ENCODE measurements around the gene CBR1.
"Not testable (repeated sequence)": the region's sequence is repeated elsewhere in the genome, so short reads cannot be mapped to it uniquely, and the experiment has no call there.

The CBR1 gene

DNA sequence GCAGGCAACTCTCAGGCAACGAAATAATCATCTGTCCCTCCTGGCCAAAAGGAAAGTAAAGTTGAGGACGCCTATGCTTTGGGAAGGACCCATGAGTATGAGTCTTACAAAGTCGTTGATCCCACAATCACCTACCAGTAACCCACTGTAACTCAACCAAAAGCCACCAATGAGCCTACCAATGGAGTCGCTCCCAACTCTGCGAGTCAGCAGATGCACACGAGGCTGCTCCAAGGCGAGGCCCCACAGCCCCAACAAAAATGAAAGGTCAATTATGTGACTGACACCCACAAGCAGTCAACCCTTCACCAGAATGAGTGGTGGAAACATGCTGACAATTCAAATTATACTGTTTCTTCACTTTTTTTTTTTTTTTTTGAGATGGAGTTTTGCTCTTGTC, 21.5 kb upstream of the CBR1 start:
- no peak for DNase-seq (ENCODE audit: low spot score)

DNA sequence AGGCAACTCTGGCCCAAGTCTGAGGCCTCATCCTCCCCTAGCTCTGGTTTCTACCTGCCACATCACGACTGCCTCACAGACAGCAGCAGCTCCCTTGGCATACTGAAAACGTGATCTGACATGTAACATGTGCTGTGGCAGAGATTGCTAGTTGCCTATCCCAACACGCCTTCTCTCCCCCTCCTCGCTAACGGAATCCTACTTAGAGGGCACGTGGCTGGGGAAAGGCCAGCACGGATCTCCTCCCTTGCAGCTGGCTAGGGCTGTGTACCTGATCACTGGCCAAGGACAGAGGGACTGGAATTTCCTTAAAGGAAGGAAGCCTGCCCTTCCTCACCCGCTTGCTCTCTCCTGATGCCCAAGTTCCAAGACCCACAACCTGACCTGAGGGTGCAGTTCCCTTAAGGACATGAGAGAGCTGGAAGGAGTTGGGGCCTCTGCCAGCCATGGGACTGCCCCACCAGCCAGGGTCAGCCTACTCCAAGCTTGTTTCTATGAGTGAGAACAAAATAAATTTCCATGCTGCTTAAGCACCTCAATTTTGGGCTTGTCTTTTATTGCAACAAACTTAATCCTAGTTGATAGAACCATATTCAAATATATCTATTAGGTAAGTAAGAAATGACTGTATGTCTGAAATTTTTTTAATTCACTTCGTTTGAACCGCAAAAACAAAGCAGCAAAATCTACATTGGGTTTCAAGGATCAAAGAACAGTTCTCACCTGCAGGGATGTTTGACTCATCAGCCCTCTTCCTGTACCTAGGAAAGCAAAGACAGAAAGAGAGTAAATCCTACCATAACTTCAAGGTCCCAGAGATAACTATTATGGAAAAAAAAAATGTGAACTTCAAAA, 16.7 kb upstream of the CBR1 start:
- no peak for DNase-seq (ENCODE audit: low spot score)

DNA sequence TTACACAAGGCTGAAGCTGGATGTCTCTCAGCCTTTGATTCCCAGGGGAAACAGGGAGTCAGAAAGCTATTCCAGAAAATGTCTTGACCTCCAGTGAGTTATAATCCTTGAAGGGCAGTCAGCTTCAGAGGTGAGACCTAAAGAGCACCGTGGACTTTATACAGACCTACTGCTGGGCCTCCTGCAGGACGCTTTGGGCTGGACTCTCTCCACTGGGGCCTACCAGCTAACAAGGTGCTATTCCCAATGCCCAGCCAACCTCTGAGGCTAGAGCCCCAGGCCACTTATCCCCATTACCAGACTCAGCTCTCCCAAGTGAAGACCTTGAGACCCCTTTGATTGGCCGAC, 16.1 kb upstream of the CBR1 start:
- DNase-seq (ENCODE audit: low spot score): no peak

DNA sequence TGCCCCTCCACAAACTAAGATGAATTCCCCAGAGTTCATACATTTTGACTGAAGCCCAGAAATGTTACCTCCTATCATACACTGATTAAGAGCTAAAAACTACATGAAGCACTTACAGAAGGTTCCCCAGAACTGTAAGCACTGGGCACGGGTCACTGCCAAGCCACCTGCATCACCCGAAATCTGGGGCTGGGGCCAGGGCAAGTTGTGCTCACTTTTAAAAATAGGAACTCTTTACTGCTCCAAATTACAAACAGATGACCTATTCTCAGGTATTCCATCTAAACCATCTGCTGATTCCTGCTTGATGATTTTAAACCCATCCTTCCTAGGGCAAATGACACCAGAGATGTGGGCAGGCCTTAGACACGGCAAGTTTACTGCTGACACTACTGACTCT, 14.3 kb upstream of the CBR1 start:
- DNase-seq (ENCODE audit: low spot score): no peak

DNA sequence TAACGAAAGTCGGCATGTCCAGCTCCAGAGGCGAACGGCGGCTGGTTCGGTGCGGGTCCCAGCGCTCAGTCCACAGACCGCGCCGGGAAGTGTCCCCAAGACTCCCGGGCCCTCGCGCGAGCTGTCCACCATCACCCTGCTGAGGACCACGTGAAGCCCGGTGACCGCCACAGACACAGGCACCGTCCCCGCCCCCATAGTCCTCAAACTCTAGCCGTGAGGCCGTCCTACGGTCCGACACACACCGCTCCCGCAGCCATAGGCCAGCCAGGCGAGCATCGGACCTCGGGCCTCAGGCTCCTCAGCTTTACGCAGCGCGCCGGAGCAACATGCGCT, 10.0 kb upstream of the CBR1 start:
- DNase-seq (ENCODE audit: low spot score): no peak

- peak; percentile 95 for DNase-seq (ENCODE audit: low spot score)
These were observed 9.5 kb upstream of the CBR1 start, which contains the start of gene SETD4 for GRCh38 chr21:36060159-36060921. Gene SETD4, minus strand, starts transcription at chr21:36060526. Its CDS starts 1,638 bp downstream, at chr21:36058888.

DNA sequence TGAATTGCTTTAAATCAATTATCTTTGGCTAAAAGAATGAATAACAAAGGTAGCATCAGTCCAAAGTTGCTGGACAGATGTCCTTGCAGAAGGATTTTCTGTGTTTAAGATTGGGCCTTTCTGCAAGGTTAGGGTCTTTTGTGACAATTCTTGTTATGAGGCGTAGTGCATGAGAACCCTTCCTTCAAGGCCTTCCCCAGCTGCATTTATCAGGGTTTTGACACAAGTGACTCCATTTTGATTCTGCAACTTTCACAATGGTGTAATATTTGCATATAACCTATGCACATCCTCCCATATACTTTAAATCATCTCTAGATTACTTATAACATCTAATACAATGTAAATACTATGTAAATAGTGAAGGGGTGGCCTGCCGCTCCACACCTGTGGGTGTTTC, 8.4 kb upstream of the CBR1 start:
- DNase-seq (ENCODE audit: low spot score): no peak

DNA sequence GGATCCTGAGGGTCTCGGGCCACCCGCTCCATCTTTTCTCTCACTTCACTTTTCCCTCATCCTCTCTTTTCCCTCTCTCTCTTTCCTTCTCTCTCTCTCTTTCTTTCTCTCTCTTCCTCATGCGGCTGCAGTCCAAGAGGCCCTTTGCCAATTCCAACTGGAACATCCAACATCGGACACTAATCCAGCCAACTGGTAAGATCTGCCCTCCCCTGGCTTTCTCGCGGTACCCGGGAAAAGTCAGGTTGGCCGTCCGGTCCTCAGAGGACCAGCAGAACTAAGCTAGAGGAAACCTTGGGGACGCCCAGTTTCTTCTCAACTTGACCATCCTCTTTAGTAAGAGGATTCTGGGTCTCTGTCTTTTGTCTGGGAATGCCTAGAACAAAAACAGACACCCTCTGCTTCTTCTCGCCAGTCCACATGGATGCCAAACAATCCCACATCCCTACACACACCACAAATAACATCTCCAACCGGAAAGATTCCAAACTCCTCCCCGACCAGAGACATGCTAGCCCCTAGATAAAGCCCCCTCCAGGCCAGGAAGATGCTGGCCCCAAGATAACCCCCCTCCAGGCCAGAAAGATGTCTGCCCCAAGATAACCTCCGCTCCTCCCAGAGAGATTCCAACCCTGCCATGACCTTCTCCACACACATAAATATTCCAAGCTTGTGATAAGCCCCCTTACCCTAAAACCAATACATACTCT, 6.3 kb upstream of the CBR1 start:
- no peak for DNase-seq (ENCODE audit: low spot score)

DNA sequence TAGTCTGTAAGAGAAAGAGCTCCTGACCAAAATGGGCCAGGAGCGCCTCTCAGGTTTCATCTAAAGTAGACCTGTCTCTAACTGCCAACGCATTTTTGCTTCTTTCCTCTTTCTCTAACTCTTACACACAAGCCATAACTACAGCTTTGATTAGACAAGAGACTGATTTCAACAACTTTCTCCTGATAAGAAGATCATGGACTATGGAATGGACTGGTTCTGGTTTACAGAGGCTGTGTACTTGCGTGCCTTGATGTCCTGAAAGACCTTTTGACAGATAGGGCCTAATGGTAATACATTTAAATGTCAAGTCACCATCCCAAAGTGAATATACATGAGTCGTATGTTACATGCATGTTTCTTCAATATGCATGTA, 5.8 kb upstream of the CBR1 start:
- DNase-seq (ENCODE audit: low spot score): no peak

DNA sequence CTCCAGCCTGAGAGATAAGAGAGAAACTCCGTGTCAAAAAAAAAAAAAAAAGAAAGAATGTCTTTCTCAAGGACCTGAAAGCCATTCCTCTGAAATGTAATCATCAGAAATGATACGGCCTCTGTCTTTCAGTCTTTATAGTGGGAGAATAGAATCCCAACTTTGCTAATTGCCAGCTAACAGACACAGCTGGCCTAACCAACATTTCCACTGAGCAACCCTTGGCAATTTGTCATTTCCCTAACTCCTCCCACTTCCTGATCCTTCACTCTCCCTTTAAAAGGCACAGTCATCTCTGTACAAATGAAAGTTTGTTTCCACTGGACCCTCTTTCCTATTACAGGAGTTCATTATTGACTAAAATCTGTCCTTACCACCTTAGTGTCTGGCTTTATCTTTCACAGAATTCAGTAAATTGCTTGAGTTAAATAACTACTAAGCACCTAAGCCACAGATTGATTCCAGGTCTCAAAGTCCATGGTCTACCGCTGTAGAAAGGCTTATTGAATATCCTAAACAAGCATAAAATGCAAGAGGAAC, 4.3 kb upstream of the CBR1 start:
- no peak for DNase-seq (ENCODE audit: low spot score)

DNA sequence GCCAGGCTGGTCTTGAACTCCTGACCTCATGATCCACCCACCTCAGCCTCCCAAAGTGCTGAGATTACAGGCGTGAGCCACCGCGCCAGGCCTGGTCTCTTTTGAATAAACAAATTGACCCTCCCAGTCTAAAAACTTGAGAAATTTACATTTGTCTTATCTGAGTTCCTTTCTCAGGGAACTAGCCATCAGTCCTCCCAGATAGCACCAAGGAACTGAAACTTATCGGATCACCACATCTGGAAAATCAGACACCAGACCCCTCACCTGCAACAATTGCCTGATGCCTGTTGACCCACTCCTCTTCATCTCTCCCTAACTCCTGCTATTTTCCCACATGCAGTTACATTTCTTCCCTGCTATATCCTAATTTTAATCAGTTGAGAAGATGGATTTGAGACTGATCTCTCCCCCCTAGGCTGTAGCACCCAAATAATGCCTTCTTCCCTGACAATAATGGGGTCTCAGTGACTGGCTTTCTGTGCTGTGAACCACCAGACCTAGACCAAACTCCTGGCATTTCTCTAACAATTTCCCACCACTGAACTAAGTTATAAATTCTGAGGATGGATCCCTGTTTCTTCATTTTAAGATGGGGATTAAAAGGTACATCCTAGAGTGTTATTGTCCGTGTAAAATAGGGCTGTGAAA, 951 bp upstream of the CBR1 start:
- DNase-seq (ENCODE audit: low spot score): no peak

DNA sequence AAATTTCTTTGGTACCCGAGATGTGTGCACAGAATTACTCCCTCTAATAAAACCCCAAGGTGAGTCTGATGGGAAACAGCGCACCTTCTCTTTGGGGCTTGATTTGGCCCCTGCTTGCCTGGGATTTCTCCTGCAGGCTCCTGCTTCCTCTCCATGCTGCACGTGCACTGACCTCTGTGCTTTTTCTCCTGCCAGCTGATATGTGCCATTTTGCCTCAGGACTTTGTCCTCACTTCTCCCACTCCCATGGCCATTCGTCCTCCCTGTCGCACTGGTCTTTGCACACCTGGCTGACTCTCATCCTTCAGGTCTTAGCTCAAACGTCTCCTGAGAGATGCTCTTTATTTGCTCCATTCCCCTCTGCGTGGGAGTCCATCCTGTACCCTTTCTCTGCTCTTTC, 1.2 kb downstream of the CBR1 start:
- DNase-seq (ENCODE audit: low spot score): no peak

- DNase-seq (ENCODE audit: low spot score): no peak
These were observed 2.8 kb downstream of the CBR1 start for GRCh38 chr21:36072453-36073162.

DNA sequence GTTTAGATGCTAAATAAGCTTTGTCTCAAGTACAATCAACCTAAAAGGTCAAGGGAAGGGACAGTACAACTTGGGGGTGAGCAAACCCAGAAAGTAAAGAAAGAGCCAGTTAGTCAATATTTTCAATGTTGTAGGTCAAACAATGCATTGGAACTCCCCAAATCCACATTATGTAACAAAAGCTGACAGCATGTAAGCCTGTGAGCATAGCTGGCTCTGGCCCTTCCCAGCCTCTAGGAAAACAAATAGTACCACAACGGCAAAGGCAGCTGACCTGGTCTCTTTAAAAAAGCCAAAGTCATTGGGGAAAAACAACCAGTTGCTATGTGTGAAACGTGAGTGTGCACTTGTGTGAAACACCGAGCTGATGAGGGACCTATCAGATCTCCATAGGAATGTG, 3.4 kb downstream of the CBR1 start:
- no peak for DNase-seq (ENCODE audit: low spot score)

DNA sequence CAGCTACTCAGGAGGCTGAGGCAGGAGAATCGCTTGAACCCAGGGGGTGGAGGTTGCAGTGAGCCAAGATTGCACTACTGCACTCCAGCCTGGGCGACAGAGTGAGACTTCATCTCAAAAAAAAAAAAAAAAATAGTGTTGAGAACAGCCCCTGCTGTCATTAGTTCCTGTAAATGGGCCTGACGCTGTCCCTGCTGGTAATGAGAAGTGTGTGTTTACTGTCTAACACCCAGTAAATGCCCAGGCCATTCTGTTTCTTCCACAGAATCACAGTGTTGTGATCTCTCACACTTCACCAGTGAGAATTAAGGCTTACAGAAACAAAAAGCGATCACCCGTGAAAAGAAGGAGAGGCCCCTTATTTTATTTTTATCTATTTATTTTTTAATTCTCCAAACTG, 4.1 kb downstream of the CBR1 start:
- not testable (repeated sequence) for DNase-seq (ENCODE audit: low spot score)

- no peak for DNase-seq (ENCODE audit: low spot score)
These were observed 5.3 kb downstream of the CBR1 start for GRCh38 chr21:36075171-36075570.

GRCh38 chr21:36075953-36076352, 6.1 kb downstream of the CBR1 start:
- no peak for DNase-seq (ENCODE audit: low spot score)

DNA sequence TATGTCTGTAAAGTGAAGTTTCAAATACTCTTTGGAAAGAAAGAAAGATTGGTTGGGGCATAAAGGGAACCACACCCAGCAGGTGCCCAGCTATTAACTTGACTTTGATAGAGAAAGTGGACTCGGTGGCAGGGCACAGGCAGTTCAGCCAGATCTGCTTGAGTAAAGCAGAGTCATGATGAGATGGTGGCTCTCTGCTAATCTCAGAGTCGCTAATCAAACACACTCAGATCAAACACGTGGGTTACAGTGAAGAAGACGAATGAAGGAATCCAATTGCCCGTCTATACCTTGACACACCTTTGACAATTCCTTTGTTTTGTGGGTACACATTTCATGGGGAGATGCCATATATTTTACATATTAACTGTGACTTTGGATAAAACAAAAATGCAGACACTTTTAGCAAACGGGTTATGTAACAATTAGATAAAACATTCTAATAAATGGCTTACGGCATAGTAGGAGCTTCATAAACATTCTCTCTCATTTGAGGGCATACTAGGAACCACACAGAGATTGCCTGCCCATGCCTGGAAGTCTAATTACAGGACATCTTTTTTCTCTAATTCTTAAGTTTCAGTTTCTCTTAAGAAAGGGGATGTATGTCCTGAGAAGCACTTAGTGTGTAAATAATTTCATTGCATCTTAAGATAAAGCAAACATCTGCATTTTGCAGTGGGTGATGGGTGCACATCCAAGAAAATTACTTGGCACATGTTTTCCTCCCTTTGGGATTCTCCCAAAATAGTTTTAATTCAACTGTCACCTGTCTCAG, 7.2 kb downstream of the CBR1 start:
- no peak for DNase-seq (ENCODE audit: low spot score)

- no peak for DNase-seq (ENCODE audit: low spot score)
These were observed 7.9 kb downstream of the CBR1 start for GRCh38 chr21:36077758-36078157.

- DNase-seq (ENCODE audit: low spot score): no peak
These were observed 9.3 kb downstream of the CBR1 start for GRCh38 chr21:36079010-36079649.

Measured in NAMALWA (cell line).